MM.1S (cell line): Measurements from ENCODE around the gene RAB32.

Source experiments
- DNase-seq: peaks from one replicate; pipeline ENCODE4 v3.0.0-alpha.2; 2015
- H2AFZ ChIP-seq: fragments of 300-600 bp; sonication (generic); 2 replicates; pipeline ENCODE4 v1.6.0; 2016; ENCODE audit warnings: antibody characterized with exemption, low read length
- H3F3A ChIP-seq: fragments of 300-600 bp; sonication (generic); 2 replicates; pipeline ENCODE4 v1.6.1; 2016; ENCODE audit warnings: mild to moderate bottlenecking, antibody characterized with exemption, low read length, moderate library complexity, mixed read lengths; ENCODE audit not compliant: insufficient read depth
- H3K27ac ChIP-seq: fragments of 300-600 bp; sonication (generic); 2 replicates; pipeline ENCODE4 v1.5.1; 2016; ENCODE audit warnings: mild to moderate bottlenecking, low read length
- H3K27me3 ChIP-seq: fragments of 300-600 bp; sonication (generic); replicated peaks from 2 replicates; pipeline ENCODE4 v1.6.0; 2016; ENCODE audit warnings: low read length; ENCODE audit not compliant: insufficient read depth
- H3K36me3 ChIP-seq: fragments of 300-600 bp; sonication (generic); replicated peaks from 2 replicates; pipeline ENCODE4 v1.6.1; 2016; ENCODE audit warnings: mild to moderate bottlenecking, low read length, mixed read lengths; ENCODE audit not compliant: insufficient read depth
- H3K4me1 ChIP-seq: fragments of 300-600 bp; sonication (generic); 2 replicates; pipeline ENCODE4 v1.6.1; 2016; ENCODE audit warnings: low read length, mixed read lengths
- H3K4me2 ChIP-seq: fragments of 300-600 bp; sonication (generic); 2 replicates; pipeline ENCODE4 v1.6.0; 2016; ENCODE audit warnings: low read depth, low read length
- H3K4me3 ChIP-seq: fragments of 300-600 bp; sonication (generic); 2 replicates; pipeline ENCODE4 v1.5.1; 2016; ENCODE audit warnings: low read length, mixed read lengths
- H3K79me2 ChIP-seq: fragments of 300-600 bp; sonication (generic); 2 replicates; pipeline ENCODE4 v1.6.1; 2016; ENCODE audit warnings: mixed run types, low read length, mixed read lengths
- H3K9ac ChIP-seq: fragments of 300-600 bp; sonication (generic); 2 replicates; pipeline ENCODE4 v1.6.1; 2016; ENCODE audit warnings: low read length, mixed read lengths
- H3K9me2 ChIP-seq: fragments of 300-600 bp; sonication (generic); replicated peaks from 2 replicates; pipeline ENCODE4 v1.6.1; 2016; ENCODE audit warnings: mild to moderate bottlenecking, low read length, mixed read lengths; ENCODE audit not compliant: insufficient read depth
- H3K9me3 ChIP-seq: fragments of 300-600 bp; sonication (generic); replicated peaks from 2 replicates; pipeline ENCODE4 v1.6.1; 2016; ENCODE audit warnings: mild to moderate bottlenecking, low read length, mixed read lengths; ENCODE audit not compliant: insufficient read depth
- H4K20me1 ChIP-seq: fragments of 300-600 bp; sonication (generic); 2 replicates; pipeline ENCODE4 v1.6.1; 2016; ENCODE audit warnings: mild to moderate bottlenecking, low read length, moderate library complexity, mixed read lengths; ENCODE audit not compliant: insufficient read depth
- EZH2 ChIP-seq: fragments of 300-600 bp; sonication (generic); optimal IDR thresholded peaks from 2 replicates; pipeline ENCODE3; 2017; ENCODE audit warnings: low read depth, mild to moderate bottlenecking, antibody characterized with exemption, low read length, mixed read lengths
- EZH2phosphoT487 ChIP-seq: fragments of 300-600 bp; sonication (generic); IDR thresholded peaks from 2 replicates; pipeline ENCODE4 v1.6.1; 2018; ENCODE audit warnings: antibody characterized with exemption, low read length
- TF ChIP-seq, protein P1 (sequence below): fragments of 300-600 bp; sonication (generic); IDR thresholded peaks from 2 replicates; pipeline ENCODE4 v1.5.1; 2016; ENCODE audit warnings: antibody characterized with exemption, low read length, mixed read lengths

The RAB32 gene

DNA sequence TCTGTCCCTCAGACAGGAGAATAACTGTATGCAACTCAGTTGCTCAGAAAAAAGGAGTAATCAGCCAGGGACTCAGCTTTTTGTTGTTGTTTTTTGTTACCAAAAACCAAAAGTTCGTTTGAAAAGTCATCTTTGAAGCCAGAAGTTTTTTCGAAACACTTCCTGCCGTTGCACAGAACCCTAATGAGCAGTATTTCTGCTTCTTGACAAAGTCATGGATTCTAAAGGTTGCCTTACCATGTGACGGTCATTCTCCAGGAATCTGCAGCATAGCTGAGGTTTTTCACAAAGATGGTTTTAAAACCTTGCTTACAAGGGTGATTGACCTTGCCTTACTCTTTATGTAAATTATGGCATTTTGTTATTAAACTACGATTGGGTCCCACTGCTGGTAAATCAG lies 1.9 kb downstream of the RAB32 start:
- H4K20me1 ChIP-seq = no peaks in the 10 kb centered on the region
- no peak overlapping the region for H3K27ac ChIP-seq
- no peaks in the 10 kb centered on the region for H3K36me3 ChIP-seq
- no peaks in the 10 kb centered on the region for H3K79me2 ChIP-seq
- no peak overlapping the region for H3K4me3 ChIP-seq
- H3K4me1 ChIP-seq = no peaks in the 10 kb centered on the region
- no peaks in the 10 kb centered on the region for H3K27me3 ChIP-seq
- no peaks in the 10 kb centered on the region for H3F3A ChIP-seq
- no peak overlapping the region for H3K4me2 ChIP-seq
- DNase-seq = no peak
- H3K9me2 ChIP-seq = no peaks in the 10 kb centered on the region
- H2AFZ ChIP-seq = no peak overlapping the region
- H3K9ac ChIP-seq = no peak overlapping the region
- no peaks in the 10 kb centered on the region for H3K9me3 ChIP-seq
- TF ChIP-seq EZH2 (no peak), EZH2phosphoT487 (no peak)
- TF ChIP-seq, protein P1, sequence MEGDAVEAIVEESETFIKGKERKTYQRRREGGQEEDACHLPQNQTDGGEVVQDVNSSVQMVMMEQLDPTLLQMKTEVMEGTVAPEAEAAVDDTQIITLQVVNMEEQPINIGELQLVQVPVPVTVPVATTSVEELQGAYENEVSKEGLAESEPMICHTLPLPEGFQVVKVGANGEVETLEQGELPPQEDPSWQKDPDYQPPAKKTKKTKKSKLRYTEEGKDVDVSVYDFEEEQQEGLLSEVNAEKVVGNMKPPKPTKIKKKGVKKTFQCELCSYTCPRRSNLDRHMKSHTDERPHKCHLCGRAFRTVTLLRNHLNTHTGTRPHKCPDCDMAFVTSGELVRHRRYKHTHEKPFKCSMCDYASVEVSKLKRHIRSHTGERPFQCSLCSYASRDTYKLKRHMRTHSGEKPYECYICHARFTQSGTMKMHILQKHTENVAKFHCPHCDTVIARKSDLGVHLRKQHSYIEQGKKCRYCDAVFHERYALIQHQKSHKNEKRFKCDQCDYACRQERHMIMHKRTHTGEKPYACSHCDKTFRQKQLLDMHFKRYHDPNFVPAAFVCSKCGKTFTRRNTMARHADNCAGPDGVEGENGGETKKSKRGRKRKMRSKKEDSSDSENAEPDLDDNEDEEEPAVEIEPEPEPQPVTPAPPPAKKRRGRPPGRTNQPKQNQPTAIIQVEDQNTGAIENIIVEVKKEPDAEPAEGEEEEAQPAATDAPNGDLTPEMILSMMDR = no peak

DNA sequence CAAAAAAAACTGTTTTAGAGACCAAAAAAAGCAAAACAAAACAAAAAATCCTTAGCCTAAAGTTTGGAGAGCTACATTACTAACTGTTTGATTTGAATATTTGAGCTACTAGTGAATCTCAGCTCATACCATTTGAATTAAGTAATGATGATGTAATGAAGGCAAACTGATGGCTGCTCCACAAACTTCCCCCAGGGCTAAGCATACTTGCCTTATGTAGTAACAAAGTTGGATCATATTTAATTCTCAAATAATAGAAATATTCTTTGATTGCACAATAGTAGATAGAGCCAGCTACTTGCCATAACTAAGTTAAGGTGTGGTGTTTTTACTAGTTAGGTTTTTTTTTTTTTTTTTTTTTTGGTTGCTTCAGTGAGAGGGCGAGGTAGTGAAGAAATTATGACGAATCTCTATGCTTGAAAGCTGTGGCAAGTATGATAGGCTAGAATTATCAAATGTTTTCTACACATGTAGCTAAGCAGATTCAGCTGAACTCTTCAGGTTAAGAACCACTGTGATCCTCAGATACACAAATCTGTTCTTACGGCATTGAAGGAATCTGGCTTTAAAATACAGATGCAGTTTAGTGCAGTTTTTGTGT lies 2.9 kb downstream of the RAB32 start:
- no peaks in the 10 kb centered on the region for H3F3A ChIP-seq
- H3K4me1 ChIP-seq = no peaks in the 10 kb centered on the region
- H3K9ac ChIP-seq = no peak overlapping the region
- no peak overlapping the region for H3K4me2 ChIP-seq
- H4K20me1 ChIP-seq = no peaks in the 10 kb centered on the region
- H3K79me2 ChIP-seq = no peaks in the 10 kb centered on the region
- TF ChIP-seq EZH2 (no peak), EZH2phosphoT487 (no peak)
- TF ChIP-seq, protein P1 = no peak
- no peak for DNase-seq
- H3K4me3 ChIP-seq = no peak overlapping the region
- H3K9me3 ChIP-seq = no peaks in the 10 kb centered on the region
- no peaks in the 10 kb centered on the region for H3K36me3 ChIP-seq
- H3K27me3 ChIP-seq = no peaks in the 10 kb centered on the region
- no peaks in the 10 kb centered on the region for H3K9me2 ChIP-seq
- no peak overlapping the region for H3K27ac ChIP-seq
- H2AFZ ChIP-seq = no peak overlapping the region

DNA sequence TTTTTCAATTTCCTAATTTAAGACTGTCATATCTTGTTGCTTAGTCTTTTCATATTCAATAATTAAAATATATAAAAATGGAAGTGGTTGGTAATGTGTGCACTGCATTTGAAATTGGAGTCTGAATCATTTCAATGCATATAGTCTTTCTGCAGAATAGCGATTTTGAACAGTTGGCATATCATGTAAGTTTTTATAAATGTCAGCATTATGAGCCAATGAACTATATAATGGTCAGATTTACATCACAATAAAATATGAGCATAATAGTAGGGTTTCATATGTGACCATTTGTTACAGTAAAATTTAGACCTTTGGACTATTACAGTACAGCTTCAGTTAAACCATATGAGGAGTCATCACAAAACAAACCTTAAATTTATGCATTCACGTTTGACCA lies 4.3 kb downstream of the RAB32 start:
- no peak for TF ChIP-seq EZH2phosphoT487
- no peak for TF ChIP-seq EZH2
- TF ChIP-seq, protein P1 = no peak
- H3K4me3 ChIP-seq = no peak overlapping the region
- no peaks in the 10 kb centered on the region for H4K20me1 ChIP-seq
- no peaks in the 10 kb centered on the region for H3K4me1 ChIP-seq
- no peaks in the 10 kb centered on the region for H3K36me3 ChIP-seq
- no peak overlapping the region for H2AFZ ChIP-seq
- H3K27me3 ChIP-seq = no peaks in the 10 kb centered on the region
- no peak overlapping the region for H3K27ac ChIP-seq
- no peaks in the 10 kb centered on the region for H3K79me2 ChIP-seq
- DNase-seq = no peak
- H3K9me2 ChIP-seq = no peaks in the 10 kb centered on the region
- no peaks in the 10 kb centered on the region for H3F3A ChIP-seq
- no peak overlapping the region for H3K9ac ChIP-seq
- H3K4me2 ChIP-seq = no peak overlapping the region
- H3K9me3 ChIP-seq = no peaks in the 10 kb centered on the region
